WTC11 (cell line): Measurements from ENCODE around the gene CREBBP. TPM values are rescaled to one million over a fixed set of nuclear protein-coding genes. Genes with fewer than 3 reads are reported as not detected.

Experiments used
- ATAC-seq: fragments of 200-7000 bp; cut with Tn5 transposase; 2 replicates; pipeline ENCODE4 v1.10.0; 2021; ENCODE audit warnings: mild to moderate bottlenecking, moderate library complexity
- CTCF ChIA-PET: fragments of 300-600 bp; sonication (Branson Sonifier 250); formaldehyde crosslinking; loops from one replicate; lab custom pipeline; 2021; ENCODE audit warnings: antibody characterized with exemption; lab: Charles Lee
- POLR2A ChIA-PET: fragments of 350-600 bp; sonication (Branson Sonifier 250); formaldehyde crosslinking; loops from one replicate; lab custom pipeline; 2021; ENCODE audit warnings: antibody characterized with exemption; lab: Charles Lee
- DNase-seq: peaks from one replicate; pipeline ENCODE4 v3.0.0; 2021; ENCODE audit warnings: low spot score
- H3K27ac Mint-ChIP-seq: 2 replicates; pipeline ENCODE4 v1.8.0; 2021; ENCODE audit warnings: mixed read lengths
- H3K27me3 Mint-ChIP-seq: 2 replicates; pipeline ENCODE4 v1.8.0; 2021; ENCODE audit warnings: low read depth, mild to moderate bottlenecking, moderate library complexity, mixed read lengths
- H3K36me3 Mint-ChIP-seq: 2 replicates; pipeline ENCODE4 v1.8.0; 2021; ENCODE audit warnings: mixed read lengths
- H3K4me1 Mint-ChIP-seq: 2 replicates; pipeline ENCODE4 v1.8.0; 2022; ENCODE audit warnings: mixed read lengths
- H3K4me3 Mint-ChIP-seq: 2 replicates; pipeline ENCODE4 v1.8.0; 2021; ENCODE audit warnings: mild to moderate bottlenecking, moderate library complexity, mixed read lengths
- H3K9me3 Mint-ChIP-seq: 2 replicates; pipeline ENCODE4 v1.8.0; 2021; ENCODE audit warnings: mixed read lengths
- ARID4B ChIP-seq: sonication (generic); formaldehyde crosslinking; IDR thresholded peaks from 2 replicates; pipeline ENCODE4 v1.8.0; 2023; ENCODE audit warnings: missing genetic modification reagents, mild to moderate bottlenecking, borderline replicate concordance
- CDX4 ChIP-seq: fragments of 250-450 bp; sonication (Bioruptor Pico); IDR thresholded peaks from 2 replicates; pipeline ENCODE4 v1.9.0; 2021; ENCODE audit warnings: moderate library complexity, mild to moderate bottlenecking, inconsistent platforms, borderline replicate concordance
- E2F4 ChIP-seq: sonication (generic); formaldehyde crosslinking; IDR thresholded peaks from 2 replicates; pipeline ENCODE4 v1.8.1; 2022; ENCODE audit warnings: low read depth, mild to moderate bottlenecking, moderate library complexity, missing genetic modification reagents, borderline replicate concordance
- EMX1 ChIP-seq: fragments of 250-450 bp; sonication (Bioruptor Pico); IDR thresholded peaks from 2 replicates; pipeline ENCODE4 v1.8.0; 2021; ENCODE audit warnings: mild to moderate bottlenecking
- ERG ChIP-seq: fragments of 250-450 bp; sonication (Bioruptor Pico); IDR thresholded peaks from 2 replicates; pipeline ENCODE4 v1.8.0; 2021; ENCODE audit warnings: mild to moderate bottlenecking
- ETV6 ChIP-seq: sonication (generic); formaldehyde crosslinking; IDR thresholded peaks from 2 replicates; pipeline ENCODE4 v1.8.1; 2022; ENCODE audit warnings: mild to moderate bottlenecking, missing genetic modification reagents
- GABPB1 ChIP-seq: sonication (generic); formaldehyde crosslinking; IDR thresholded peaks from 2 replicates; pipeline ENCODE4 v1.8.1; 2023; ENCODE audit warnings: mild to moderate bottlenecking, missing genetic modification reagents
- HMGXB4 ChIP-seq: sonication (generic); formaldehyde crosslinking; IDR thresholded peaks from 2 replicates; pipeline ENCODE4 v1.8.1; 2023; ENCODE audit warnings: mild to moderate bottlenecking, moderate library complexity, missing genetic modification reagents
- IRF1 ChIP-seq: sonication (generic); formaldehyde crosslinking; IDR thresholded peaks from 2 replicates; pipeline ENCODE4 v1.8.0; 2023; ENCODE audit warnings: missing genetic modification reagents
- IRF2 ChIP-seq: sonication (generic); formaldehyde crosslinking; IDR thresholded peaks from 2 replicates; pipeline ENCODE4 v1.8.0; 2022; ENCODE audit warnings: low read depth, missing genetic modification reagents, borderline replicate concordance
- JAZF1 ChIP-seq: fragments of 250-450 bp; sonication (Bioruptor Pico); IDR thresholded peaks from 2 replicates; pipeline ENCODE4 v1.9.0; 2021; ENCODE audit warnings: moderate library complexity, mild to moderate bottlenecking, inconsistent platforms
- NFE2L1 ChIP-seq: sonication (generic); formaldehyde crosslinking; IDR thresholded peaks from 2 replicates; pipeline ENCODE4 v1.8.1; 2023; ENCODE audit warnings: missing genetic modification reagents
- RELA ChIP-seq: sonication (generic); formaldehyde crosslinking; IDR thresholded peaks from 2 replicates; pipeline ENCODE4 v1.8.1; 2022; ENCODE audit warnings: missing genetic modification reagents, mild to moderate bottlenecking, borderline replicate concordance
- TP53 ChIP-seq: sonication (generic); formaldehyde crosslinking; IDR thresholded peaks from 2 replicates; pipeline ENCODE4 v1.8.1; 2023; ENCODE audit warnings: mild to moderate bottlenecking, missing genetic modification reagents
- ZBTB21 ChIP-seq: sonication (generic); formaldehyde crosslinking; IDR thresholded peaks from 2 replicates; pipeline ENCODE4 v1.8.1; 2023; ENCODE audit warnings: mild to moderate bottlenecking, missing genetic modification reagents, borderline replicate concordance
- ZNF281 ChIP-seq: sonication (generic); formaldehyde crosslinking; IDR thresholded peaks from 2 replicates; pipeline ENCODE4 v1.8.0; 2023; ENCODE audit warnings: mild to moderate bottlenecking, missing genetic modification reagents
- ZNF423 ChIP-seq: fragments of 250-450 bp; sonication (Bioruptor Pico); IDR thresholded peaks from 2 replicates; pipeline ENCODE4 v2.1.2; 2022; ENCODE audit warnings: mild to moderate bottlenecking, moderate library complexity
- ZNF532 ChIP-seq: fragments of 250-450 bp; sonication (Bioruptor Pico); IDR thresholded peaks from 2 replicates; pipeline ENCODE4 v1.9.0; 2021; ENCODE audit warnings: mild to moderate bottlenecking, borderline replicate concordance
- total RNA-seq: library from RNA; stranded (reverse); gene quantifications from 3 replicates; pipeline ENCODE4 v1.2.3, GENCODE V29; 2021

The CREBBP gene
- total RNA-seq, 1 experiment from 2014 or later: 49.6 TPM

GRCh38 chr16:3822366-3823045, 58.0 kb downstream of the CREBBP start:
- ChIA-PET POLR2A (interaction anchor here (0.5 to 1.5 kb wide), 2 partner anchors 9 to 75 kb away, joined by 3 to 6 read pairs; no protein-coding TSS in a partner anchor), CTCF (interaction anchor here (1.1 to 1.7 kb wide), 2 partner anchors 116 to 132 kb away, joined by 3 to 5 read pairs; no protein-coding TSS in a partner anchor)
- DNase-seq (no peak), ATAC-seq (no peak)
- H3K36me3 Mint-ChIP-seq: no peaks in the 10 kb centered on the region
- no peaks in the 10 kb centered on the region for H3K27me3 Mint-ChIP-seq
- H3K4me3 Mint-ChIP-seq: no peak overlapping the region; the same call in 1 of the 2 replicates
- no peak overlapping the region for H3K27ac Mint-ChIP-seq
- H3K9me3 Mint-ChIP-seq: no peaks in the 10 kb centered on the region
- H3K4me1 Mint-ChIP-seq: peaks cover 48% of the 10 kb centered on the region
- TF ChIP-seq GABPB1 (CRISPR knock-in tag): no peak
- no peak for TF ChIP-seq NFE2L1
- no peak for TF ChIP-seq ARID4B (CRISPR knock-in tag)
- no peak for TF ChIP-seq TP53 (CRISPR knock-in tag)
- no peak for TF ChIP-seq CDX4 (CRISPR knock-in tag)
- no peak for TF ChIP-seq IRF2 (CRISPR knock-in tag)
- TF ChIP-seq ETV6 (CRISPR knock-in tag): no peak
- no peak for TF ChIP-seq HMGXB4 (CRISPR knock-in tag)
- no peak for TF ChIP-seq ZNF423
- no peak for TF ChIP-seq ZNF281 (CRISPR knock-in tag)
- no peak for TF ChIP-seq RELA (CRISPR knock-in tag)
- no peak for TF ChIP-seq E2F4 (CRISPR knock-in tag)
- TF ChIP-seq ZBTB21 (CRISPR knock-in tag): no peak
- no peak for TF ChIP-seq JAZF1 (CRISPR knock-in tag)
- no peak for TF ChIP-seq ZNF532 (CRISPR knock-in tag)
- no peak for TF ChIP-seq EMX1 (CRISPR knock-in tag)
- no peak for TF ChIP-seq IRF1
- no peak for TF ChIP-seq ERG (CRISPR knock-in tag)
